ENCODE results near the gene ELFN1.
A peak's percentile ranks its signal among the peaks of the same experiment; 100 is the strongest.

Gene ELFN1

GRCh38 chr7:1692515-1693418, 22.7 kb downstream of the ELFN1 start:
- 95% methylated on average over 27 of the region's 27 CpGs for WGBS

GRCh38 chr7:1693419-1693990, 23.4 kb downstream of the ELFN1 start:
- no peak overlapping the region for H3K4me3 ChIP-seq (ENCODE audit: low read length)
- H3K4me1 ChIP-seq (ENCODE audit: insufficient read depth, low read length), result peaks cover 17% of the 10 kb centered on the region; the same call in 1 of the 2 replicates
- H3K9me3 ChIP-seq (ENCODE audit: insufficient read depth, low read depth, low read length), result no peaks in the 10 kb centered on the region
- no peaks in the 10 kb centered on the region for H3K27me3 ChIP-seq (ENCODE audit: insufficient read depth, low read length)
- no peaks in the 10 kb centered on the region for H3K36me3 ChIP-seq (ENCODE audit: insufficient read depth, low read length)
- no peak overlapping the region for H3K9ac ChIP-seq (ENCODE audit: low read depth, low read length)
- peak overlapping the region; percentile 13; the same call in 1 of the 2 replicates for H3K27ac ChIP-seq (ENCODE audit: low read depth, low read length)
- WGBS, result 89% methylated on average over 25 of the region's 25 CpGs

More at GRCh38 chr7:1692515-1693418, 22.7 kb downstream of the ELFN1 start:
- H3K9me3 ChIP-seq (ENCODE audit: insufficient read depth, low read depth, low read length), result no peaks in the 10 kb centered on the region
- no peak overlapping the region for H3K27ac ChIP-seq (ENCODE audit: low read depth, low read length)
- no peaks in the 10 kb centered on the region; the same call in 1 of the 2 replicates for H3K36me3 ChIP-seq (ENCODE audit: insufficient read depth, low read length)
- H3K4me1 ChIP-seq (ENCODE audit: insufficient read depth, low read length), result peaks cover 11% of the 10 kb centered on the region; the same call in 1 of the 2 replicates
- H3K4me3 ChIP-seq (ENCODE audit: low read length), result no peak overlapping the region
- H3K9ac ChIP-seq (ENCODE audit: low read depth, low read length), result no peak overlapping the region
- H3K27me3 ChIP-seq (ENCODE audit: insufficient read depth, low read length), result no peaks in the 10 kb centered on the region

- Histone ChIP-seq H3K4me3 (ENCODE audit: low read length) (no peak overlapping the region), H3K9me3 (ENCODE audit: insufficient read depth, low read depth, low read length) (no peaks in the 10 kb centered on the region), H3K27ac (ENCODE audit: low read depth, low read length) (peak overlapping the region; percentile 13; the same call in 1 of the 2 replicates), H3K36me3 (ENCODE audit: insufficient read depth, low read length) (no peaks in the 10 kb centered on the region), H3K4me1 (ENCODE audit: insufficient read depth, low read length) (peaks cover 17% of the 10 kb centered on the region; the same call in 1 of the 2 replicates), H3K9ac (ENCODE audit: low read depth, low read length) (no peak overlapping the region), H3K27me3 (ENCODE audit: insufficient read depth, low read length) (no peaks in the 10 kb centered on the region)
- WGBS, result 43% methylated on average over 16 of the region's 16 CpGs
These were observed 24.0 kb downstream of the ELFN1 start for GRCh38 chr7:1693991-1694524.

- Histone ChIP-seq H3K9me3 (ENCODE audit: insufficient read depth, low read depth, low read length) (no peaks in the 10 kb centered on the region), H3K4me1 (ENCODE audit: insufficient read depth, low read length) (peaks cover 17% of the 10 kb centered on the region; the same call in 1 of the 2 replicates), H3K36me3 (ENCODE audit: insufficient read depth, low read length) (no peaks in the 10 kb centered on the region), H3K27ac (ENCODE audit: low read depth, low read length) (no peak overlapping the region), H3K9ac (ENCODE audit: low read depth, low read length) (no peak overlapping the region), H3K4me3 (ENCODE audit: low read length) (no peak overlapping the region), H3K27me3 (ENCODE audit: insufficient read depth, low read length) (no peaks in the 10 kb centered on the region)
- 92% methylated on average over 31 of the region's 31 CpGs for WGBS
These were observed 24.8 kb downstream of the ELFN1 start for GRCh38 chr7:1694611-1695511.

GRCh38 chr7:1695800-1696454, 25.9 kb downstream of the ELFN1 start:
- no peak overlapping the region for H3K4me3 ChIP-seq (ENCODE audit: low read length)
- H3K4me1 ChIP-seq (ENCODE audit: insufficient read depth, low read length), result peaks cover 17% of the 10 kb centered on the region; the same call in 1 of the 2 replicates
- WGBS, result 92% methylated on average over 11 of the region's 11 CpGs
- no peaks in the 10 kb centered on the region for H3K36me3 ChIP-seq (ENCODE audit: insufficient read depth, low read length)
- no peak overlapping the region for H3K9ac ChIP-seq (ENCODE audit: low read depth, low read length)
- H3K27me3 ChIP-seq (ENCODE audit: insufficient read depth, low read length), result no peaks in the 10 kb centered on the region
- no peak overlapping the region for H3K27ac ChIP-seq (ENCODE audit: low read depth, low read length)
- H3K9me3 ChIP-seq (ENCODE audit: insufficient read depth, low read depth, low read length), result no peaks in the 10 kb centered on the region

GRCh38 chr7:1696671-1697498, 26.8 kb downstream of the ELFN1 start:
- H3K27ac ChIP-seq (ENCODE audit: low read depth, low read length), result no peak overlapping the region
- no peaks in the 10 kb centered on the region for H3K27me3 ChIP-seq (ENCODE audit: insufficient read depth, low read length)
- peaks cover 17% of the 10 kb centered on the region; the same call in 1 of the 2 replicates for H3K4me1 ChIP-seq (ENCODE audit: insufficient read depth, low read length)
- no peaks in the 10 kb centered on the region for H3K36me3 ChIP-seq (ENCODE audit: insufficient read depth, low read length)
- no peak overlapping the region for H3K4me3 ChIP-seq (ENCODE audit: low read length)
- H3K9ac ChIP-seq (ENCODE audit: low read depth, low read length), result no peak overlapping the region
- 83% methylated on average over 28 of the region's 28 CpGs for WGBS
- peaks cover 5% of the 10 kb centered on the region; the same call in 1 of the 2 replicates for H3K9me3 ChIP-seq (ENCODE audit: insufficient read depth, low read depth, low read length)

GRCh38 chr7:1697499-1698125, 27.5 kb downstream of the ELFN1 start:
- Histone ChIP-seq H3K27ac (ENCODE audit: low read depth, low read length) (no peak overlapping the region), H3K9ac (ENCODE audit: low read depth, low read length) (no peak overlapping the region), H3K27me3 (ENCODE audit: insufficient read depth, low read length) (no peaks in the 10 kb centered on the region), H3K9me3 (ENCODE audit: insufficient read depth, low read depth, low read length) (peaks cover 12% of the 10 kb centered on the region), H3K36me3 (ENCODE audit: insufficient read depth, low read length) (no peaks in the 10 kb centered on the region), H3K4me1 (ENCODE audit: insufficient read depth, low read length) (peaks cover 17% of the 10 kb centered on the region; the same call in 1 of the 2 replicates), H3K4me3 (ENCODE audit: low read length) (no peak overlapping the region)
- 71% methylated on average over 18 of the region's 18 CpGs for WGBS

GRCh38 chr7:1698201-1698600, 28.1 kb downstream of the ELFN1 start:
- Histone ChIP-seq H3K4me3 (ENCODE audit: low read length) (no peak overlapping the region), H3K9ac (ENCODE audit: low read depth, low read length) (no peak overlapping the region), H3K9me3 (ENCODE audit: insufficient read depth, low read depth, low read length) (peaks cover 16% of the 10 kb centered on the region), H3K36me3 (ENCODE audit: insufficient read depth, low read length) (no peaks in the 10 kb centered on the region), H3K27ac (ENCODE audit: low read depth, low read length) (no peak overlapping the region), H3K27me3 (ENCODE audit: insufficient read depth, low read length) (no peaks in the 10 kb centered on the region), H3K4me1 (ENCODE audit: insufficient read depth, low read length) (peaks cover 20% of the 10 kb centered on the region; the same call in 1 of the 2 replicates)
- 51% methylated on average over 8 of the region's 9 CpGs for WGBS

- Histone ChIP-seq H3K27ac (ENCODE audit: low read depth, low read length) (no peak overlapping the region), H3K36me3 (ENCODE audit: insufficient read depth, low read length) (no peaks in the 10 kb centered on the region), H3K4me3 (ENCODE audit: low read length) (no peak overlapping the region), H3K9ac (ENCODE audit: low read depth, low read length) (no peak overlapping the region), H3K27me3 (ENCODE audit: insufficient read depth, low read length) (peaks cover 5% of the 10 kb centered on the region), H3K4me1 (ENCODE audit: insufficient read depth, low read length) (peaks cover 22% of the 10 kb centered on the region), H3K9me3 (ENCODE audit: insufficient read depth, low read depth, low read length) (peaks cover 16% of the 10 kb centered on the region)
- WGBS, result 98% methylated on average over 5 of the region's 6 CpGs
These were observed 28.9 kb downstream of the ELFN1 start for GRCh38 chr7:1698951-1699350.

All from HUES64 (cell line).